HepG2 (cell line): ENCODE data around the gene IGFL1. TPM values are rescaled to one million over a fixed set of nuclear protein-coding genes. Genes with fewer than 3 reads are reported as not detected.

Experiments
- ATAC-seq: fragments of 200-7000 bp; cut with Tn5 transposase; 3 replicates; pipeline ENCODE4 v1.9.1; 2020; ENCODE audit warnings: mild to moderate bottlenecking, moderate library complexity
- BruUV-seq: library from RNA; stranded (reverse); fragments of 400-500 nt; replicated peaks from 2 replicates; lab custom pipeline; 2021; lab: Mats Ljungman, UMichigan
- CTCF ChIA-PET: fragments of 300-600 bp; formaldehyde crosslinking; extraction: SDS; loops from one replicate; lab custom pipeline; 2021; ENCODE audit warnings: low total read pairs, inconsistent platforms, low intra/inter-chr PET ratio; lab: Yijun Ruan, JAX
- POLR2A ChIA-PET: fragments of 350-600 bp; sonication (Branson Sonifier 250); formaldehyde crosslinking; loops from one replicate; lab custom pipeline; 2020; ENCODE audit warnings: antibody characterized with exemption, inconsistent platforms; lab: Yijun Ruan, JAX
- DNase-seq: peaks from one replicate; pipeline ENCODE4 v3.0.0-alpha.2; 2015; ENCODE audit warnings: low spot score
- FAIRE-seq: peaks from 3 replicates; lab custom pipeline; 2011; peaks lifted over from hg19 to GRCh38; lab: Jason Lieb, UNC
- H2AFZ ChIP-seq: one replicate; pipeline ENCODE4 v1.6.1; 2011; ENCODE audit warnings: low read length, inconsistent platforms
- H3K27ac ChIP-seq: fragments of 300-600 bp; 3 replicates; pipeline ENCODE4 v1.8.0; 2011; ENCODE audit warnings: mixed run types, mild to moderate bottlenecking, mixed read lengths, low read length, inconsistent platforms; ENCODE audit not compliant: insufficient read depth; ENCODE audit errors: extremely low read length
- H3K27me3 ChIP-seq, 2 experiments: fragments of 200-600 bp in 1 of 2; 2 replicates in 1 of 2; 3 replicates in 1 of 2; pipeline versions ENCODE4 v1.6.0 to v1.8.0; 2011; ENCODE audit warnings: low read length in 2 of 2, mild to moderate bottlenecking in 2 of 2, moderate library complexity in 2 of 2, inconsistent platforms in 1 of 2; ENCODE audit not compliant: insufficient read depth in 2 of 2, control insufficient read depth in 1 of 2
- H3K36me3 ChIP-seq, 2 experiments: fragments of 200-600 bp in 1 of 2; replicated peaks in 1 of 2; 2 replicates in 1 of 2; 3 replicates in 1 of 2; pipeline versions ENCODE4 v1.5.1 to v1.8.0; 2011; ENCODE audit warnings: low read length in 2 of 2, inconsistent platforms in 1 of 2; ENCODE audit not compliant: insufficient read depth in 2 of 2, control insufficient read depth in 1 of 2
- H3K4me1 ChIP-seq: 2 replicates; pipeline ENCODE4 v1.5.1; 2012; ENCODE audit warnings: low read length, inconsistent platforms; ENCODE audit not compliant: insufficient read depth
- H3K4me2 ChIP-seq: 2 replicates; pipeline ENCODE4 v1.6.0; 2011; ENCODE audit warnings: low read depth, low read length, inconsistent platforms
- H3K4me3 ChIP-seq, 3 experiments: fragments of 200-600 bp in 1 of 3; sonication (generic), shearing (Covaris generic) in 1 of 3; replicated peaks in 1 of 3; 2 replicates each; pipeline ENCODE4 v1.5.1; 2011 to 2016; ENCODE audit warnings: low read length in 3 of 3, inconsistent platforms in 2 of 3, low read depth in 2 of 3, mild to moderate bottlenecking in 2 of 3, control low read depth in 1 of 3, mixed read lengths in 1 of 3; ENCODE audit not compliant: insufficient read depth in 1 of 3
- H3K79me2 ChIP-seq: one replicate; pipeline ENCODE4 v1.6.1; 2011; ENCODE audit warnings: low read length, inconsistent platforms; ENCODE audit not compliant: insufficient read depth
- H3K9ac ChIP-seq: 2 replicates; pipeline ENCODE4 v1.6.0; 2011; ENCODE audit warnings: mild to moderate bottlenecking, low read depth, low read length, inconsistent platforms; ENCODE audit not compliant: insufficient read depth
- H3K9me3 ChIP-seq: 2 replicates; pipeline ENCODE4 v1.5.1; 2012; ENCODE audit warnings: mild to moderate bottlenecking, low read length
- H4K20me1 ChIP-seq: 2 replicates; pipeline ENCODE4 v1.6.0; 2011; ENCODE audit warnings: inconsistent platforms, mild to moderate bottlenecking, low read length, moderate library complexity; ENCODE audit not compliant: insufficient read depth
- CENPT ChIP-seq: sonication (generic); formaldehyde crosslinking; IDR thresholded peaks from 2 replicates; pipeline ENCODE4 v1.8.0; 2022; ENCODE audit warnings: low read depth, mild to moderate bottlenecking, moderate library complexity, missing genetic modification reagents
- IKZF1 ChIP-seq: fragments of 450-650 bp; IDR thresholded peaks from 2 replicates; pipeline ENCODE4 v1.7.1; 2016
- KMT2A ChIP-seq: sonication (generic); formaldehyde crosslinking; IDR thresholded peaks from 2 replicates; pipeline ENCODE4 v1.4.0; 2020; ENCODE audit warnings: missing genetic modification reagents
- SMAD1 ChIP-seq: sonication (generic); formaldehyde crosslinking; IDR thresholded peaks from 2 replicates; pipeline ENCODE4 v1.4.0; 2020; ENCODE audit warnings: missing genetic modification reagents, low read depth, mild to moderate bottlenecking, borderline replicate concordance
- ZFP37 ChIP-seq: sonication (generic); formaldehyde crosslinking; IDR thresholded peaks from 2 replicates; pipeline ENCODE4 v1.4.0; 2020; ENCODE audit warnings: missing genetic modification reagents, borderline replicate concordance
- ZNF317 ChIP-seq: sonication (generic); formaldehyde crosslinking; IDR thresholded peaks from 2 replicates; pipeline ENCODE4 v1.5.0; 2020; ENCODE audit warnings: mild to moderate bottlenecking, missing genetic modification reagents
- ZNF543 ChIP-seq: sonication (generic); formaldehyde crosslinking; IDR thresholded peaks from 2 replicates; pipeline ENCODE4 v1.4.0; 2020; ENCODE audit warnings: mild to moderate bottlenecking, missing genetic modification reagents
- ZNF7 ChIP-seq: IDR thresholded peaks from 2 replicates; pipeline ENCODE4 v1.6.1; 2016; ENCODE audit warnings: missing biosample characterization, missing genetic modification reagents
- ZSCAN29 ChIP-seq: sonication (generic); formaldehyde crosslinking; conservative IDR thresholded peaks from 2 replicates; pipeline ENCODE4 v1.4.0; 2020; ENCODE audit warnings: mild to moderate bottlenecking, missing genetic modification reagents
- WGBS: methylation state at CpG from one replicate; pipeline ENCODE4 v1.1.6; 2017; ENCODE audit warnings: low lambda C conversion rate; 5-methylcytosine and 5-hydroxymethylcytosine counted together
- in situ Hi-C: cut with HindIII; loops from 2 replicates; pipeline ENCODE4 v1.10.0; 2017; ENCODE audit warnings: low pct_unique_long_range_greater_than_20kb; ENCODE audit not compliant: extremely low pct_ligation_motif_present
- intact Hi-C: fragments of 100-400 bp; cut with micrococcal nuclease; formaldehyde crosslinking; loops from one replicate; pipeline ENCODE4 v1.10.0; 2022; ENCODE audit not compliant: unreplicated experiment
- polyA plus RNA-seq, 8 experiments: library from polyadenylated mRNA; depleted of rRNA in 3 of 8; stranded (reverse) in 7 of 8; unstranded in 1 of 8; fragments of >200 nt; fragmentation: Illumina TruSeq in 4 of 8; extraction: Trizol in 4 of 8; gene quantifications; 2 replicates each; pipeline versions ENCODE4 v1.2.1 to v1.2.3, GENCODE V29; 2011 to 2016; ENCODE audit warnings: low read depth in 4 of 8, missing spikeins in 1 of 8, mixed read lengths in 1 of 8; ENCODE audit not compliant: insufficient read depth in 1 of 8
- total RNA-seq, 5 experiments: library from RNA; depleted of rRNA; stranded (reverse); fragments of >200 nt; fragmentation: Illumina TruSeq; extraction: Trizol; gene quantifications; 2 replicates each; pipeline ENCODE4 v1.2.3, GENCODE V29; 2016; ENCODE audit warnings: low read depth in 1 of 5
- TF ChIP-seq, protein P1 (sequence below): sonication (generic); formaldehyde crosslinking; IDR thresholded peaks from 2 replicates; pipeline ENCODE4 v1.5.0; 2020; ENCODE audit warnings: mild to moderate bottlenecking, low read depth, missing genetic modification reagents, borderline replicate concordance
- TF ChIP-seq, protein P2 (sequence below): sonication (generic); formaldehyde crosslinking; IDR thresholded peaks from 2 replicates; pipeline ENCODE4 v1.5.0; 2020; ENCODE audit warnings: missing genetic modification reagents, mild to moderate bottlenecking, borderline replicate concordance
- TF ChIP-seq, protein P3 (sequence below): sonication (generic); formaldehyde crosslinking; IDR thresholded peaks from 2 replicates; pipeline ENCODE4 v1.4.0; 2020; ENCODE audit warnings: missing genetic modification reagents
- TF ChIP-seq, protein P4 (sequence below): sonication (generic); IDR thresholded peaks from 2 replicates; pipeline ENCODE4 v1.6.1; 2016; ENCODE audit warnings: low read depth, borderline replicate concordance
- TF ChIP-seq, protein P5 (sequence below): sonication (generic); formaldehyde crosslinking; IDR thresholded peaks from 2 replicates; pipeline ENCODE4 v1.8.1; 2022; ENCODE audit warnings: mild to moderate bottlenecking, missing genetic modification reagents

IGFL1 gene
- total and polyA plus RNA-seq, 2 of the 13 experiments (the other 11 are each of a cell fraction or from before 2014, with no cell fraction given), result not detected

DNA sequence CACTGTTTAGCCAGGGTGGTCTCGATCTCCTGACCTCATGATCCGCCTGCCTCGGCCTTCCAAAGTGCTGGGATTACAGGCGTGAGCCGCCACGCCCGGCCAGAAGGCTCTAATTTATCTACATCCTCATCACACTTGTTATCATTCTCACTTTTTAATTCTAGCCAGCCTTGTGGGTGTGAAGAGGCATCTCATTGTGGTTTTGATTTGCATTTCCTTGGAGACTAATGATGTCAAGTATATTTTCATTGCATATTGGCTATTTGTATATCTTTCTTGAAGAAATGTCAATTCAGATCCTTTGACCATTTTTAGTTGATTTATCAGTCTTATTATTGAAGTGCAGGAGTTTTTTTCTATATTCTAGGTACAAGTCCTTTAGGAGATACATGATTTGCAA is 39.6 kb downstream of the IGFL1 start:
- POLR2A ChIA-PET, result no interaction called here
- TF ChIP-seq, protein P1, sequence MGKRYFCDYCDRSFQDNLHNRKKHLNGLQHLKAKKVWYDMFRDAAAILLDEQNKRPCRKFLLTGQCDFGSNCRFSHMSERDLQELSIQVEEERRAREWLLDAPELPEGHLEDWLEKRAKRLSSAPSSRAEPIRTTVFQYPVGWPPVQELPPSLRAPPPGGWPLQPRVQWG (CRISPR knock-in tag), result no peak
- TF ChIP-seq SMAD1 (CRISPR knock-in tag) (no peak), ZSCAN29 (CRISPR knock-in tag) (no peak), ZNF317 (no peak), IKZF1 (no peak), ZFP37 (CRISPR knock-in tag) (no peak), KMT2A (CRISPR knock-in tag) (no peak), ZNF543 (CRISPR knock-in tag) (no peak), CENPT (CRISPR knock-in tag) (no peak), ZNF7 (no peak)
- TF ChIP-seq, protein P2, sequence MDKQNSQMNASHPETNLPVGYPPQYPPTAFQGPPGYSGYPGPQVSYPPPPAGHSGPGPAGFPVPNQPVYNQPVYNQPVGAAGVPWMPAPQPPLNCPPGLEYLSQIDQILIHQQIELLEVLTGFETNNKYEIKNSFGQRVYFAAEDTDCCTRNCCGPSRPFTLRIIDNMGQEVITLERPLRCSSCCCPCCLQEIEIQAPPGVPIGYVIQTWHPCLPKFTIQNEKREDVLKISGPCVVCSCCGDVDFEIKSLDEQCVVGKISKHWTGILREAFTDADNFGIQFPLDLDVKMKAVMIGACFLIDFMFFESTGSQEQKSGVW (CRISPR knock-in tag), result no peak
- TF ChIP-seq, protein P3, sequence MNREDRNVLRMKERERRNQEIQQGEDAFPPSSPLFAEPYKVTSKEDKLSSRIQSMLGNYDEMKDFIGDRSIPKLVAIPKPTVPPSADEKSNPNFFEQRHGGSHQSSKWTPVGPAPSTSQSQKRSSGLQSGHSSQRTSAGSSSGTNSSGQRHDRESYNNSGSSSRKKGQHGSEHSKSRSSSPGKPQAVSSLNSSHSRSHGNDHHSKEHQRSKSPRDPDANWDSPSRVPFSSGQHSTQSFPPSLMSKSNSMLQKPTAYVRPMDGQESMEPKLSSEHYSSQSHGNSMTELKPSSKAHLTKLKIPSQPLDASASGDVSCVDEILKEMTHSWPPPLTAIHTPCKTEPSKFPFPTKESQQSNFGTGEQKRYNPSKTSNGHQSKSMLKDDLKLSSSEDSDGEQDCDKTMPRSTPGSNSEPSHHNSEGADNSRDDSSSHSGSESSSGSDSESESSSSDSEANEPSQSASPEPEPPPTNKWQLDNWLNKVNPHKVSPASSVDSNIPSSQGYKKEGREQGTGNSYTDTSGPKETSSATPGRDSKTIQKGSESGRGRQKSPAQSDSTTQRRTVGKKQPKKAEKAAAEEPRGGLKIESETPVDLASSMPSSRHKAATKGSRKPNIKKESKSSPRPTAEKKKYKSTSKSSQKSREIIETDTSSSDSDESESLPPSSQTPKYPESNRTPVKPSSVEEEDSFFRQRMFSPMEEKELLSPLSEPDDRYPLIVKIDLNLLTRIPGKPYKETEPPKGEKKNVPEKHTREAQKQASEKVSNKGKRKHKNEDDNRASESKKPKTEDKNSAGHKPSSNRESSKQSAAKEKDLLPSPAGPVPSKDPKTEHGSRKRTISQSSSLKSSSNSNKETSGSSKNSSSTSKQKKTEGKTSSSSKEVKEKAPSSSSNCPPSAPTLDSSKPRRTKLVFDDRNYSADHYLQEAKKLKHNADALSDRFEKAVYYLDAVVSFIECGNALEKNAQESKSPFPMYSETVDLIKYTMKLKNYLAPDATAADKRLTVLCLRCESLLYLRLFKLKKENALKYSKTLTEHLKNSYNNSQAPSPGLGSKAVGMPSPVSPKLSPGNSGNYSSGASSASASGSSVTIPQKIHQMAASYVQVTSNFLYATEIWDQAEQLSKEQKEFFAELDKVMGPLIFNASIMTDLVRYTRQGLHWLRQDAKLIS (CRISPR knock-in tag), result no peak
- TF ChIP-seq, protein P4, sequence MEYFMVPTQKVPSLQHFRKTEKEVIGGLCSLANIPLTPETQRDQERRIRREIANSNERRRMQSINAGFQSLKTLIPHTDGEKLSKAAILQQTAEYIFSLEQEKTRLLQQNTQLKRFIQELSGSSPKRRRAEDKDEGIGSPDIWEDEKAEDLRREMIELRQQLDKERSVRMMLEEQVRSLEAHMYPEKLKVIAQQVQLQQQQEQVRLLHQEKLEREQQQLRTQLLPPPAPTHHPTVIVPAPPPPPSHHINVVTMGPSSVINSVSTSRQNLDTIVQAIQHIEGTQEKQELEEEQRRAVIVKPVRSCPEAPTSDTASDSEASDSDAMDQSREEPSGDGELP, result no peak
- TF ChIP-seq, protein P5, sequence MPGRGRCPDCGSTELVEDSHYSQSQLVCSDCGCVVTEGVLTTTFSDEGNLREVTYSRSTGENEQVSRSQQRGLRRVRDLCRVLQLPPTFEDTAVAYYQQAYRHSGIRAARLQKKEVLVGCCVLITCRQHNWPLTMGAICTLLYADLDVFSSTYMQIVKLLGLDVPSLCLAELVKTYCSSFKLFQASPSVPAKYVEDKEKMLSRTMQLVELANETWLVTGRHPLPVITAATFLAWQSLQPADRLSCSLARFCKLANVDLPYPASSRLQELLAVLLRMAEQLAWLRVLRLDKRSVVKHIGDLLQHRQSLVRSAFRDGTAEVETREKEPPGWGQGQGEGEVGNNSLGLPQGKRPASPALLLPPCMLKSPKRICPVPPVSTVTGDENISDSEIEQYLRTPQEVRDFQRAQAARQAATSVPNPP (CRISPR knock-in tag), result no peak
- TF ChIP-seq, all 625 proteins: peak for 0
- WGBS, result 10% methylated on average over 7 of the region's 7 CpGs
- in situ Hi-C loops (loop anchor here (5.0 kb wide), 2 partner anchors 187 to 242 kb away; no protein-coding TSS in a partner anchor), intact Hi-C loops (loop anchor here (10.0 kb wide), 1 partner anchor 84 kb away; no protein-coding TSS in a partner anchor)
- H3K9me3 ChIP-seq, result no peaks in the 10 kb centered on the region
- BruUV-seq, result no TSS peak
- H3K4me3 ChIP-seq, result no peak overlapping the region
- no peaks in the 10 kb centered on the region for H3K36me3 ChIP-seq
- no peaks in the 10 kb centered on the region for H3K79me2 ChIP-seq
- peaks cover 0 to 5% of the 10 kb centered on the region in 2 experiments; a peak in 2 of 5 replicates for H3K27me3 ChIP-seq
- H2AFZ ChIP-seq, result no peak overlapping the region
- H3K9ac ChIP-seq, result no peak overlapping the region
- DNase-seq, result no peak
- no peak for FAIRE-seq
- ATAC-seq, result no peak
- no peaks in the 10 kb centered on the region for H3K4me1 ChIP-seq
- H3K27ac ChIP-seq, result no peak overlapping the region
- CTCF ChIA-PET, result interaction anchor here (1.0 kb wide), 1 partner anchor 189 kb away, joined by 3 read pairs; no protein-coding TSS in a partner anchor
- H4K20me1 ChIP-seq, result no peaks in the 10 kb centered on the region
- H3K4me2 ChIP-seq, result no peak overlapping the region
